ENCODE results near the gene EPB41L1. TPM values are rescaled to one million over a fixed set of nuclear protein-coding genes. Genes with fewer than 3 reads are reported as not detected.

Gene EPB41L1
- total and polyA plus RNA-seq, 2 experiments from 2014 or later = 24.1 to 48.7 TPM

DNA sequence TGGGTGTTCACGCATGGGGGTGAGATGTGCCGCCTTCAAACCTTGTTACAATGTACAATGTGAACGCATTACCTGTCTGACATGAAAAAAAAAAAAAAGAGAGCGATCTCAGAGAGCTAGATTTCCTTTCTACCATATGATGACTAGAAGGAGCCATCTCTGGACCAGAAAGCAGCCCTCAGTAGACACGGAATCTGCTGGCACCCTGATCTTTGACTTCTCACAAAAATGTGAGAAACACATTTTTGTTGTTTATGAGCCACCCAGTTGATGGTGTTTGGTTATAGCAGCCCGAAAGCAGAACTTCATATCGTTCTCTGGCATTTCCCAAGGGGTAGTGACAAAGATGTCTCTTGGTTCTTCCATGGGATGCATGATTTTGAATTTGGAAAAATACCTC is 33.5 kb upstream of the EPB41L1 start:
- Mint-ChIP-seq H3K4me1 (peaks cover 13% of the 10 kb centered on the region; the same call in 2 of the 3 replicates), H3K27me3 (ENCODE audit: insufficient read depth, low read depth, poor library complexity) (peaks cover 2% of the 10 kb centered on the region), H3K36me3 (ENCODE audit: low read depth) (no peaks in the 10 kb centered on the region), H3K9me3 (no peaks in the 10 kb centered on the region; the same call in 2 of the 3 replicates), H3K4me3 (no peak overlapping the region), H3K27ac (no peak overlapping the region)
- H3K36me3 ChIP-seq (ENCODE audit: insufficient read depth) = no peaks in the 10 kb centered on the region
- ATAC-seq (no peak), DNase-seq (ENCODE audit: low spot score) (no peak)
- no peaks in the 10 kb centered on the region for H4K20me1 ChIP-seq (replicated peaks; ENCODE audit: insufficient read depth)
- no peak overlapping the region for H3K27ac ChIP-seq (ENCODE audit: low read depth)
- no peaks in the 10 kb centered on the region for H3K9me2 ChIP-seq (ENCODE audit: insufficient read depth)
- no peak overlapping the region for H3K4me2 ChIP-seq
- H2AFZ ChIP-seq = no peak overlapping the region
- H3F3A ChIP-seq (replicated peaks; ENCODE audit: low read depth) = no peaks in the 10 kb centered on the region
- no peak overlapping the region for H3K4me3 ChIP-seq
- H3K27me3 ChIP-seq (ENCODE audit: insufficient read depth) = no peaks in the 10 kb centered on the region
- TF ChIP-seq ZNF462 (CRISPR knock-in tag; IDR thresholded peaks at IDR 0.05) (no peak), CREB1 (CRISPR knock-in tag; IDR thresholded peaks at IDR 0.05; ENCODE audit: low read depth) (no peak), REST (IDR thresholded peaks at IDR 0.05; ENCODE audit: unreplicated experiment) (no peak), EZH2phosphoT487 (IDR thresholded peaks at IDR 0.05; ENCODE audit: unreplicated experiment) (no peak), JUNB (IDR thresholded peaks at IDR 0.05; ENCODE audit: unreplicated experiment) (no peak), NANOG (IDR thresholded peaks at IDR 0.05; ENCODE audit: borderline replicate concordance) (no peak), ZNF114 (CRISPR knock-in tag; IDR thresholded peaks at IDR 0.05) (no peak), ZNF331 (CRISPR knock-in tag; IDR thresholded peaks at IDR 0.05; ENCODE audit: low read depth) (no peak), STAT1 (IDR thresholded peaks at IDR 0.05; ENCODE audit: unreplicated experiment) (no peak), POLR2AphosphoS5 (IDR thresholded peaks at IDR 0.05; ENCODE audit: low read depth) (no peak)
- TF ChIP-seq, protein P1, sequence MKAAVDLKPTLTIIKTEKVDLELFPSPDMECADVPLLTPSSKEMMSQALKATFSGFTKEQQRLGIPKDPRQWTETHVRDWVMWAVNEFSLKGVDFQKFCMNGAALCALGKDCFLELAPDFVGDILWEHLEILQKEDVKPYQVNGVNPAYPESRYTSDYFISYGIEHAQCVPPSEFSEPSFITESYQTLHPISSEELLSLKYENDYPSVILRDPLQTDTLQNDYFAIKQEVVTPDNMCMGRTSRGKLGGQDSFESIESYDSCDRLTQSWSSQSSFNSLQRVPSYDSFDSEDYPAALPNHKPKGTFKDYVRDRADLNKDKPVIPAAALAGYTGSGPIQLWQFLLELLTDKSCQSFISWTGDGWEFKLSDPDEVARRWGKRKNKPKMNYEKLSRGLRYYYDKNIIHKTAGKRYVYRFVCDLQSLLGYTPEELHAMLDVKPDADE (IDR thresholded peaks at IDR 0.05) = no peak
- no peaks in the 10 kb centered on the region for H3K79me2 ChIP-seq (replicated peaks; ENCODE audit: insufficient read depth)
- no peaks in the 10 kb centered on the region; the same call in 1 of the 2 replicates for H3K4me1 ChIP-seq (ENCODE audit: insufficient read depth)
